Testis (tissue), 2 donors: ENCODE data around the gene WNT8A.

Experiments used
- POLR2A ChIP-seq: fragments of 450-650 bp; IDR thresholded peaks from one replicate; pipeline ENCODE4 v1.6.1; 2017; ENCODE audit warnings: antibody characterized with exemption, mild to moderate bottlenecking, moderate library complexity
- TF ChIP-seq, protein P1 (sequence below), 3 experiments: fragments of 450-650 bp in 2 of 3; fragments of 200-600 bp in 1 of 3; sonication (generic) in 1 of 3; IDR thresholded peaks; one replicate each; pipeline ENCODE4 v1.5.1; 2016 to 2019; ENCODE audit warnings: antibody characterized with exemption in 3 of 3, mild to moderate bottlenecking in 2 of 3, moderate library complexity in 1 of 3

DNA sequence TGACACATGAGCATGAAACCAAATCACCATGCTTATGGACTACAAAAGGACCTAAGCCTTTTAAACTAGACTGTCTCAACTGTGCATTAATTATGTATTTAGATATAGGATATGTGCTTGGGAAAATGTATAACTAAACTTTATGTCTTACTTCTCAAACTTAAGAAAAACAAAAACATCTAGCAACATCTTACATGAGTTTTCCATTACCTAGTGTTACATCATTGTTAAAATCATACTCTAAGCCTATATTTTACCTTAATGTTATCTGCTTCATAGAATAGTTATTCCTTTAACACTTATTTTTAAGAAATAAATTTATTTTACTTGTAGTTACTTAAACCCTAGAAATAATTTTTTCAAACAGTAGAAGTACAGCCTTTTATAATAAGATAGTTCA is 31.4 kb downstream of the WNT8A start:
- TF ChIP-seq POLR2A, result no peak
- TF ChIP-seq, protein P1, sequence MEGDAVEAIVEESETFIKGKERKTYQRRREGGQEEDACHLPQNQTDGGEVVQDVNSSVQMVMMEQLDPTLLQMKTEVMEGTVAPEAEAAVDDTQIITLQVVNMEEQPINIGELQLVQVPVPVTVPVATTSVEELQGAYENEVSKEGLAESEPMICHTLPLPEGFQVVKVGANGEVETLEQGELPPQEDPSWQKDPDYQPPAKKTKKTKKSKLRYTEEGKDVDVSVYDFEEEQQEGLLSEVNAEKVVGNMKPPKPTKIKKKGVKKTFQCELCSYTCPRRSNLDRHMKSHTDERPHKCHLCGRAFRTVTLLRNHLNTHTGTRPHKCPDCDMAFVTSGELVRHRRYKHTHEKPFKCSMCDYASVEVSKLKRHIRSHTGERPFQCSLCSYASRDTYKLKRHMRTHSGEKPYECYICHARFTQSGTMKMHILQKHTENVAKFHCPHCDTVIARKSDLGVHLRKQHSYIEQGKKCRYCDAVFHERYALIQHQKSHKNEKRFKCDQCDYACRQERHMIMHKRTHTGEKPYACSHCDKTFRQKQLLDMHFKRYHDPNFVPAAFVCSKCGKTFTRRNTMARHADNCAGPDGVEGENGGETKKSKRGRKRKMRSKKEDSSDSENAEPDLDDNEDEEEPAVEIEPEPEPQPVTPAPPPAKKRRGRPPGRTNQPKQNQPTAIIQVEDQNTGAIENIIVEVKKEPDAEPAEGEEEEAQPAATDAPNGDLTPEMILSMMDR (IDR thresholded peaks at IDR 0.05), result no peak
